ENCODE measurements around the gene SLC6A6. TPM values are rescaled to one million over a fixed set of nuclear protein-coding genes. Genes with fewer than 3 reads are reported as not detected.

The SLC6A6 gene
- total and polyA plus RNA-seq, 2 experiments from 2014 or later: 30.7 to 58.9 TPM

- 97% methylated on average over 8 of the region's 10 CpGs for WGBS (ENCODE audit: low lambda C conversion rate, missing lambda C conversion rate)
- TF ChIP-seq CTCF (IDR thresholded peaks at IDR 0.05; ENCODE audit: poor library complexity): no peak
- TF ChIP-seq EZH2phosphoT487 (IDR thresholded peaks at IDR 0.05; ENCODE audit: low read depth, severe bottlenecking, unreplicated experiment): no peak
- no peak overlapping the region for H3K27ac ChIP-seq
- no peak for DNase-seq (ENCODE audit: low spot score)
- H3K27me3 ChIP-seq: no peaks in the 10 kb centered on the region
- no peak overlapping the region for H3K4me3 ChIP-seq
- no peaks in the 10 kb centered on the region for H3K4me1 ChIP-seq (ENCODE audit: insufficient read depth)
- no peaks in the 10 kb centered on the region for H4K20me1 ChIP-seq (ENCODE audit: insufficient read depth, poor library complexity, severe bottlenecking)
- H3K4me2 ChIP-seq: no peak overlapping the region
- no peaks in the 10 kb centered on the region for H3K9me3 ChIP-seq (ENCODE audit: low read depth)
- H3K9me2 ChIP-seq (replicated peaks; ENCODE audit: insufficient read depth): no peaks in the 10 kb centered on the region
- H3K36me3 ChIP-seq (replicated peaks; ENCODE audit: insufficient read depth, low read depth): peaks cover 4% of the 10 kb centered on the region
- H3K79me2 ChIP-seq: no peaks in the 10 kb centered on the region
- no peak overlapping the region for H2AFZ ChIP-seq
Observed at GRCh38 chr3:14481018-14481645, 78.7 kb downstream of the SLC6A6 start.

- no peaks in the 10 kb centered on the region for H4K20me1 ChIP-seq (ENCODE audit: insufficient read depth, poor library complexity, severe bottlenecking)
- peaks cover 4% of the 10 kb centered on the region for H3K36me3 ChIP-seq (replicated peaks; ENCODE audit: insufficient read depth, low read depth)
- no peak for DNase-seq (ENCODE audit: low spot score)
- TF ChIP-seq EZH2 (IDR thresholded peaks at IDR 0.05; ENCODE audit: borderline replicate concordance) (no peak), CTCF (IDR thresholded peaks at IDR 0.05; ENCODE audit: poor library complexity) (no peak), EZH2phosphoT487 (IDR thresholded peaks at IDR 0.05; ENCODE audit: low read depth, severe bottlenecking, unreplicated experiment) (no peak)
- H2AFZ ChIP-seq: no peak overlapping the region
- H3K27ac ChIP-seq: no peak overlapping the region
- H3K4me3 ChIP-seq: no peak overlapping the region
- no peaks in the 10 kb centered on the region for H3K9me2 ChIP-seq (replicated peaks; ENCODE audit: insufficient read depth)
- no peak overlapping the region for H3K4me2 ChIP-seq
- no peaks in the 10 kb centered on the region for H3K9me3 ChIP-seq (ENCODE audit: low read depth)
- 95% methylated on average over 13 of the region's 13 CpGs for WGBS (ENCODE audit: low lambda C conversion rate, missing lambda C conversion rate)
- no peaks in the 10 kb centered on the region for H3K79me2 ChIP-seq
- no peaks in the 10 kb centered on the region for H3K27me3 ChIP-seq
- no peaks in the 10 kb centered on the region for H3K4me1 ChIP-seq (ENCODE audit: insufficient read depth)
Observed at GRCh38 chr3:14481646-14482036, 79.2 kb downstream of the SLC6A6 start.

- no peaks in the 10 kb centered on the region for H3K9me3 ChIP-seq (ENCODE audit: low read depth)
- H3K4me2 ChIP-seq: no peak overlapping the region
- H3K79me2 ChIP-seq: no peaks in the 10 kb centered on the region
- no peaks in the 10 kb centered on the region for H3K27me3 ChIP-seq
- no peak for TF ChIP-seq CTCF (IDR thresholded peaks at IDR 0.05; ENCODE audit: poor library complexity)
- no peak for TF ChIP-seq EZH2 (IDR thresholded peaks at IDR 0.05; ENCODE audit: borderline replicate concordance)
- no peak for TF ChIP-seq EZH2phosphoT487 (IDR thresholded peaks at IDR 0.05; ENCODE audit: low read depth, severe bottlenecking, unreplicated experiment)
- no peak overlapping the region for H2AFZ ChIP-seq
- no peak overlapping the region for H3K27ac ChIP-seq
- no peaks in the 10 kb centered on the region for H3K4me1 ChIP-seq (ENCODE audit: insufficient read depth)
- 72% methylated on average over 2 of the region's 2 CpGs for WGBS (ENCODE audit: low lambda C conversion rate, missing lambda C conversion rate)
- H3K4me3 ChIP-seq: no peak overlapping the region
- DNase-seq (ENCODE audit: low spot score): no peak
- peaks cover 4% of the 10 kb centered on the region for H3K36me3 ChIP-seq (replicated peaks; ENCODE audit: insufficient read depth, low read depth)
- no peaks in the 10 kb centered on the region for H4K20me1 ChIP-seq (ENCODE audit: insufficient read depth, poor library complexity, severe bottlenecking)
- no peaks in the 10 kb centered on the region for H3K9me2 ChIP-seq (replicated peaks; ENCODE audit: insufficient read depth)
Observed at GRCh38 chr3:14482271-14482721, 79.9 kb downstream of the SLC6A6 start.

Measured in hepatocyte (in vitro differentiated cells).